GM23338 (cell line): ENCODE measurements around the gene BHLHE41. TPM values are rescaled to one million over a fixed set of nuclear protein-coding genes. Genes with fewer than 3 reads are reported as not detected.

Experiments
- ATAC-seq: fragments of 200-7000 bp; cut with Tn5 transposase; 3 replicates; pipeline ENCODE4 v1.9.1; 2020
- DNase-seq: peaks from one replicate; pipeline ENCODE4 v3.0.0-alpha.2; 2015; ENCODE audit warnings: low spot score
- H2AFZ ChIP-seq: fragments of 200-600 bp; sonication (generic); 2 replicates; pipeline ENCODE4 v1.8.0; 2016; ENCODE audit warnings: antibody characterized with exemption, mild to moderate bottlenecking, moderate library complexity
- H3F3A ChIP-seq: fragments of 200-600 bp; sonication (generic); replicated peaks from 2 replicates; pipeline ENCODE4 v1.8.0; 2017; ENCODE audit warnings: antibody characterized with exemption, mixed run types, low read depth
- H3K27ac ChIP-seq: fragments of 200-600 bp; sonication (generic); 2 replicates; pipeline ENCODE4 v1.6.1; 2016; ENCODE audit warnings: low read depth
- H3K27me3 ChIP-seq: fragments of 200-600 bp; sonication (generic); 2 replicates; pipeline ENCODE4 v1.8.0; 2016; ENCODE audit warnings: mild to moderate bottlenecking, mixed run types, moderate library complexity; ENCODE audit not compliant: insufficient read depth
- H3K36me3 ChIP-seq: fragments of 200-600 bp; sonication (generic); 2 replicates; pipeline ENCODE4 v1.8.0; 2016; ENCODE audit warnings: mild to moderate bottlenecking; ENCODE audit not compliant: insufficient read depth
- H3K4me1 ChIP-seq: fragments of 200-600 bp; sonication (generic); 2 replicates; pipeline ENCODE4 v1.8.0; 2016; ENCODE audit warnings: mild to moderate bottlenecking, moderate library complexity; ENCODE audit not compliant: insufficient read depth
- H3K4me2 ChIP-seq: fragments of 200-600 bp; sonication (generic); 2 replicates; pipeline ENCODE4 v1.7.1; 2017; ENCODE audit warnings: mixed run types
- H3K4me3 ChIP-seq: fragments of 200-600 bp; sonication (generic); 2 replicates; pipeline ENCODE4 v1.6.1; 2016; ENCODE audit warnings: mixed run types
- H3K79me2 ChIP-seq: fragments of 200-600 bp; sonication (generic); replicated peaks from 2 replicates; pipeline ENCODE4 v1.8.0; 2017; ENCODE audit warnings: mild to moderate bottlenecking; ENCODE audit not compliant: insufficient read depth
- H3K9me2 ChIP-seq: fragments of 200-600 bp; sonication (generic); 2 replicates; pipeline ENCODE4 v1.8.0; 2017; ENCODE audit not compliant: insufficient read depth
- H4K20me1 ChIP-seq: fragments of 200-600 bp; sonication (generic); replicated peaks from 2 replicates; pipeline ENCODE4 v1.8.0; 2017; ENCODE audit warnings: mild to moderate bottlenecking; ENCODE audit not compliant: insufficient read depth
- H3K27ac Mint-ChIP-seq: 2 replicates; pipeline ENCODE4 v1.8.0; 2020; ENCODE audit warnings: inconsistent platforms, mild to moderate bottlenecking, moderate library complexity, mixed read lengths
- H3K27me3 Mint-ChIP-seq: 3 replicates; pipeline ENCODE4 v1.8.0; 2022; ENCODE audit warnings: low read depth, mild to moderate bottlenecking, moderate library complexity, mixed read lengths, inconsistent platforms; ENCODE audit not compliant: insufficient read depth, poor library complexity
- H3K36me3 Mint-ChIP-seq: 3 replicates; pipeline ENCODE4 v1.8.0; 2021; ENCODE audit warnings: low read depth, mild to moderate bottlenecking, inconsistent platforms, moderate library complexity, mixed read lengths
- H3K4me1 Mint-ChIP-seq: 3 replicates; pipeline ENCODE4 v1.8.0; 2020; ENCODE audit warnings: mild to moderate bottlenecking, inconsistent platforms, mixed read lengths
- H3K4me3 Mint-ChIP-seq: 3 replicates; pipeline ENCODE4 v1.8.0; 2021; ENCODE audit warnings: moderate library complexity, mild to moderate bottlenecking, inconsistent platforms, mixed read lengths
- H3K9me3 Mint-ChIP-seq: 3 replicates; pipeline ENCODE4 v1.8.0; 2020; ENCODE audit warnings: moderate library complexity, mild to moderate bottlenecking, inconsistent platforms, mixed read lengths
- ETS1 ChIP-seq: IDR thresholded peaks from 2 replicates; pipeline ENCODE4 v1.6.1; 2016; ENCODE audit warnings: antibody characterized with exemption
- POLR2AphosphoS5 ChIP-seq: IDR thresholded peaks from 2 replicates; pipeline ENCODE4 v1.6.1; 2016; ENCODE audit warnings: antibody characterized with exemption, low read depth
- STAT1 ChIP-seq: IDR thresholded peaks from one replicate; pipeline ENCODE4 v1.6.1; 2016; ENCODE audit warnings: antibody characterized with exemption; ENCODE audit not compliant: unreplicated experiment
- polyA plus RNA-seq: library from polyadenylated mRNA; unstranded; fragments of >200 nt; fragmentation: Nextera tagmentation; extraction: Ambion mirVana; gene quantifications from 2 replicates; pipeline ENCODE4 v1.2.1, GENCODE V29; 2016
- total RNA-seq: library from RNA; depleted of rRNA; stranded (reverse); fragments of >200 nt; shearing (Covaris generic); gene quantifications from 2 replicates; pipeline ENCODE4 v1.2.3, GENCODE V29; 2014
- TF ChIP-seq, protein P1 (sequence below): fragments of 250-450 bp; sonication (Bioruptor Pico); IDR thresholded peaks from 2 replicates; pipeline ENCODE4 v1.5.0; 2020; ENCODE audit warnings: mild to moderate bottlenecking, moderate library complexity

The BHLHE41 gene
- total and polyA plus RNA-seq, 2 experiments from 2014 or later, result 1.6 to 2.9 TPM

- no peak overlapping the region for H2AFZ ChIP-seq
- no peak for ATAC-seq
- H3F3A ChIP-seq, result no peaks in the 10 kb centered on the region
- peaks cover 2% of the 10 kb centered on the region for H3K27me3 Mint-ChIP-seq
- H3K4me3 Mint-ChIP-seq, result no peak overlapping the region
- H3K9me3 Mint-ChIP-seq, result no peaks in the 10 kb centered on the region; the same call in 2 of the 3 replicates
- no peaks in the 10 kb centered on the region; the same call in 1 of the 2 replicates for H3K9me2 ChIP-seq
- no peak for TF ChIP-seq ETS1
- TF ChIP-seq, protein P1, sequence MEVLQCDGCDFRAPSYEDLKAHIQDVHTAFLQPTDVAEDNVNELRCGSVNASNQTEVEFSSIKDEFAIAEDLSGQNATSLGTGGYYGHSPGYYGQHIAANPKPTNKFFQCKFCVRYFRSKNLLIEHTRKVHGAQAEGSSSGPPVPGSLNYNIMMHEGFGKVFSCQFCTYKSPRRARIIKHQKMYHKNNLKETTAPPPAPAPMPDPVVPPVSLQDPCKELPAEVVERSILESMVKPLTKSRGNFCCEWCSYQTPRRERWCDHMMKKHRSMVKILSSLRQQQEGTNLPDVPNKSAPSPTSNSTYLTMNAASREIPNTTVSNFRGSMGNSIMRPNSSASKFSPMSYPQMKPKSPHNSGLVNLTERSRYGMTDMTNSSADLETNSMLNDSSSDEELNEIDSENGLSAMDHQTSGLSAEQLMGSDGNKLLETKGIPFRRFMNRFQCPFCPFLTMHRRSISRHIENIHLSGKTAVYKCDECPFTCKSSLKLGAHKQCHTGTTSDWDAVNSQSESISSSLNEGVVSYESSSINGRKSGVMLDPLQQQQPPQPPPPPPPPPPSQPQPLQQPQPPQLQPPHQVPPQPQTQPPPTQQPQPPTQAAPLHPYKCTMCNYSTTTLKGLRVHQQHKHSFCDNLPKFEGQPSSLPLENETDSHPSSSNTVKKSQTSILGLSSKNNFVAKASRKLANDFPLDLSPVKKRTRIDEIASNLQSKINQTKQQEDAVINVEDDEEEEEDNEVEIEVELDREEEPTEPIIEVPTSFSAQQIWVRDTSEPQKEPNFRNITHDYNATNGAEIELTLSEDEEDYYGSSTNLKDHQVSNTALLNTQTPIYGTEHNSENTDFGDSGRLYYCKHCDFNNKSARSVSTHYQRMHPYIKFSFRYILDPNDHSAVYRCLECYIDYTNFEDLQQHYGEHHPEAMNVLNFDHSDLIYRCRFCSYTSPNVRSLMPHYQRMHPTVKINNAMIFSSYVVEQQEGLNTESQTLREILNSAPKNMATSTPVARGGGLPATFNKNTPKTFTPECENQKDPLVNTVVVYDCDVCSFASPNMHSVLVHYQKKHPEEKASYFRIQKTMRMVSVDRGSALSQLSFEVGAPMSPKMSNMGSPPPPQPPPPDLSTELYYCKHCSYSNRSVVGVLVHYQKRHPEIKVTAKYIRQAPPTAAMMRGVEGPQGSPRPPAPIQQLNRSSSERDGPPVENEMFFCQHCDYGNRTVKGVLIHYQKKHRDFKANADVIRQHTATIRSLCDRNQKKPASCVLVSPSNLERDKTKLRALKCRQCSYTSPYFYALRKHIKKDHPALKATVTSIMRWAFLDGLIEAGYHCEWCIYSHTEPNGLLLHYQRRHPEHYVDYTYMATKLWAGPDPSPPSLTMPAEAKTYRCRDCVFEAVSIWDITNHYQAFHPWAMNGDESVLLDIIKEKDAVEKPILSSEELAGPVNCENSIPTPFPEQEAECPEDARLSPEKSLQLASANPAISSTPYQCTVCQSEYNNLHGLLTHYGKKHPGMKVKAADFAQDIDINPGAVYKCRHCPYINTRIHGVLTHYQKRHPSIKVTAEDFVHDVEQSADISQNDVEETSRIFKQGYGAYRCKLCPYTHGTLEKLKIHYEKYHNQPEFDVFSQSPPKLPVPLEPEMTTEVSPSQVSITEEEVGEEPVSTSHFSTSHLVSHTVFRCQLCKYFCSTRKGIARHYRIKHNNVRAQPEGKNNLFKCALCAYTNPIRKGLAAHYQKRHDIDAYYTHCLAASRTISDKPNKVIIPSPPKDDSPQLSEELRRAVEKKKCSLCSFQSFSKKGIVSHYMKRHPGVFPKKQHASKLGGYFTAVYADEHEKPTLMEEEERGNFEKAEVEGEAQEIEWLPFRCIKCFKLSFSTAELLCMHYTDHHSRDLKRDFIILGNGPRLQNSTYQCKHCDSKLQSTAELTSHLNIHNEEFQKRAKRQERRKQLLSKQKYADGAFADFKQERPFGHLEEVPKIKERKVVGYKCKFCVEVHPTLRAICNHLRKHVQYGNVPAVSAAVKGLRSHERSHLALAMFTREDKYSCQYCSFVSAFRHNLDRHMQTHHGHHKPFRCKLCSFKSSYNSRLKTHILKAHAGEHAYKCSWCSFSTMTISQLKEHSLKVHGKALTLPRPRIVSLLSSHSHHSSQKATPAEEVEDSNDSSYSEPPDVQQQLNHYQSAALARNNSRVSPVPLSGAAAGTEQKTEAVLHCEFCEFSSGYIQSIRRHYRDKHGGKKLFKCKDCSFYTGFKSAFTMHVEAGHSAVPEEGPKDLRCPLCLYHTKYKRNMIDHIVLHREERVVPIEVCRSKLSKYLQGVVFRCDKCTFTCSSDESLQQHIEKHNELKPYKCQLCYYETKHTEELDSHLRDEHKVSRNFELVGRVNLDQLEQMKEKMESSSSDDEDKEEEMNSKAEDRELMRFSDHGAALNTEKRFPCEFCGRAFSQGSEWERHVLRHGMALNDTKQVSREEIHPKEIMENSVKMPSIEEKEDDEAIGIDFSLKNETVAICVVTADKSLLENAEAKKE (CRISPR knock-in tag), result no peak
- no peak for TF ChIP-seq POLR2AphosphoS5
- no peak for TF ChIP-seq STAT1
- H3K4me3 ChIP-seq, result no peak overlapping the region
- no peaks in the 10 kb centered on the region for H3K27me3 ChIP-seq
- no peaks in the 10 kb centered on the region for H4K20me1 ChIP-seq
- no peak for DNase-seq
- peaks cover 37% of the 10 kb centered on the region for H3K4me1 Mint-ChIP-seq
- H3K36me3 Mint-ChIP-seq, result no peaks in the 10 kb centered on the region
- no peak overlapping the region for H3K27ac ChIP-seq
- no peak overlapping the region for H3K4me2 ChIP-seq
- H3K4me1 ChIP-seq, result peaks cover 12% of the 10 kb centered on the region
- no peaks in the 10 kb centered on the region for H3K36me3 ChIP-seq
- no peaks in the 10 kb centered on the region for H3K79me2 ChIP-seq
- no peak overlapping the region for H3K27ac Mint-ChIP-seq
Measured at GRCh38 chr12:26153421-26154154, 28.8 kb upstream of the BHLHE41 start.
